Erythroblast (primary cell): ENCODE measurements around the gene FOXO6.

Source experiments
- GATA1 ChIP-seq: IDR thresholded peaks from 2 replicates; pipeline ENCODE4 v1.6.1; 2011; ENCODE audit warnings: low read depth, mild to moderate bottlenecking, control low read depth, low read length, moderate library complexity
- POLR2A ChIP-seq: IDR thresholded peaks from 2 replicates; pipeline ENCODE4 v1.6.1; 2011; ENCODE audit warnings: mild to moderate bottlenecking, low read length

DNA sequence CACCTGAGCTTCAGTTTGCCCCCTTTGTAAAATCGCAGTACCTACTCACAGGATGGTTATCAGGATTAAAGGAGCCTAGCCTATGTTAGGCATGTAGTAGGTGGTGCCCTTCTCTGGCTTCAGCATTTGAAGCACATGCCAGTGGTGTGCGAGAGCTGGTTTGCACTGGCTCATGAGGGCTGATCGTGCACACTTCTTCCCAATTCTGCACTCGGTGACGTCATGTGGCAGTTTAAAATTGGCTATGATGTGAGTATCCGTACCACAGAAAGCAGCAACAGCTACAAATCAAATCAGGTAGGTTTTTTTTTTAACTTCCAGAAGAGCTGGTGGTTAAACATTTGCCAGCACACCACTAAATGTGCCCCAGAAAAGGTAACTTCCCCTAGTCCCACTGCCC, 13.5 kb downstream of the FOXO6 start:
- TF ChIP-seq POLR2A (no peak), GATA1 (no peak)
